Endodermal cell (in vitro differentiated cells): ENCODE measurements around the gene IL1RL2. TPM values are rescaled to one million over a fixed set of nuclear protein-coding genes. Genes with fewer than 3 reads are reported as not detected.

Experiments used
- DNase-seq: peaks from one replicate; pipeline ENCODE4 v3.0.0-alpha.2; 2017
- H3K27ac ChIP-seq: 2 replicates; pipeline ENCODE4 v1.5.1; 2013; ENCODE audit warnings: mild to moderate bottlenecking, low read depth, low read length, moderate library complexity
- H3K27me3 ChIP-seq: 2 replicates; pipeline ENCODE4 v1.6.1; 2013; ENCODE audit warnings: mild to moderate bottlenecking, low read length, moderate library complexity; ENCODE audit not compliant: insufficient read depth, control insufficient read depth, poor library complexity, severe bottlenecking
- H3K36me3 ChIP-seq: 2 replicates; pipeline ENCODE4 v1.7.0; 2013; ENCODE audit warnings: mild to moderate bottlenecking, low read length, moderate library complexity; ENCODE audit not compliant: control insufficient read depth, insufficient read depth
- H3K4me1 ChIP-seq: one replicate; pipeline ENCODE4 v1.7.0; 2013; ENCODE audit warnings: low read length; ENCODE audit not compliant: control insufficient read depth, insufficient read depth
- H3K4me3 ChIP-seq: 2 replicates; pipeline ENCODE4 v1.5.1; 2013; ENCODE audit warnings: mild to moderate bottlenecking, low read length, moderate library complexity
- H3K9ac ChIP-seq: 2 replicates; pipeline ENCODE4 v1.6.1; 2013; ENCODE audit warnings: mild to moderate bottlenecking, low read length, moderate library complexity; ENCODE audit not compliant: poor library complexity, severe bottlenecking; ENCODE audit errors: extremely low read depth
- H3K9me3 ChIP-seq: 2 replicates; pipeline ENCODE4 v1.6.1; 2013; ENCODE audit warnings: mild to moderate bottlenecking, low read length, moderate library complexity; ENCODE audit not compliant: control insufficient read depth
- H3K27ac Mint-ChIP-seq: 2 replicates; pipeline ENCODE4 v1.8.0; 2020; ENCODE audit warnings: mixed read lengths
- H3K27me3 Mint-ChIP-seq: 2 replicates; pipeline ENCODE4 v1.8.0; 2021; ENCODE audit warnings: mild to moderate bottlenecking, mixed read lengths; ENCODE audit not compliant: insufficient read depth
- H3K36me3 Mint-ChIP-seq: 2 replicates; pipeline ENCODE4 v1.8.0; 2020; ENCODE audit warnings: low read depth, mixed read lengths
- H3K4me1 Mint-ChIP-seq: 2 replicates; pipeline ENCODE4 v1.8.0; 2020; ENCODE audit warnings: mixed read lengths
- H3K4me3 Mint-ChIP-seq: 2 replicates; pipeline ENCODE4 v1.8.0; 2020; ENCODE audit warnings: mild to moderate bottlenecking, moderate library complexity, mixed read lengths
- H3K9me3 Mint-ChIP-seq: 2 replicates; pipeline ENCODE4 v1.8.0; 2020; ENCODE audit warnings: mild to moderate bottlenecking, mixed read lengths
- CTCF ChIP-seq: fragments of 200-600 bp; sonication (generic); conservative IDR thresholded peaks from 2 replicates; pipeline ENCODE4 v1.5.0; 2021; ENCODE audit warnings: antibody characterized with exemption, mild to moderate bottlenecking
- WGBS, 2 experiments: methylation state at CpG; one replicate each; pipeline versions ENCODE4 v1.1.5 to v1.1.7; 2013; ENCODE audit warnings: missing lambda C conversion rate in 2 of 2, mixed read lengths in 1 of 2; ENCODE audit not compliant: insufficient coverage in 1 of 2, insufficient read length in 1 of 2; 5-methylcytosine and 5-hydroxymethylcytosine counted together
- total RNA-seq, 2 donors: library from RNA; stranded (reverse); fragmentation: NEBNext Ultra II Directional in 1 of 2; extraction: Animal tissue kit (Norgen Biotek cat#: 25700) in 1 of 2; gene quantifications; 2 replicates in 1 of 2; 3 replicates in 1 of 2; pipeline ENCODE4 v1.2.1, GENCODE V29; 2021

The IL1RL2 gene
- total RNA-seq, 2 donors from 2014 or later: 0.38 to 0.44 TPM

GRCh38 chr2:102236132-102236531 is 49.3 kb downstream of the IL1RL2 start:
- H3K9me3 Mint-ChIP-seq: peaks cover 6% of the 10 kb centered on the region
- H3K27me3 Mint-ChIP-seq: no peaks in the 10 kb centered on the region
- H3K9ac ChIP-seq: no peak overlapping the region
- H3K4me3 ChIP-seq: no peak overlapping the region
- no peak overlapping the region for H3K27ac ChIP-seq
- no peak overlapping the region for H3K4me3 Mint-ChIP-seq
- peaks cover 10% of the 10 kb centered on the region for H3K4me1 Mint-ChIP-seq
- no peaks in the 10 kb centered on the region for H3K27me3 ChIP-seq
- H3K27ac Mint-ChIP-seq: no peak overlapping the region
- no peaks in the 10 kb centered on the region for H3K4me1 ChIP-seq
- 71 to 90% methylated on average over 2 to 5 of the region's 5 CpGs for WGBS, 2 experiments
- no peak for DNase-seq
- peaks cover 18% of the 10 kb centered on the region for H3K9me3 ChIP-seq
- H3K36me3 Mint-ChIP-seq: peaks cover 3% of the 10 kb centered on the region
- H3K36me3 ChIP-seq: no peaks in the 10 kb centered on the region
- no peak for TF ChIP-seq CTCF

- Mint-ChIP-seq H3K4me1 (peaks cover 10% of the 10 kb centered on the region), H3K9me3 (peaks cover 6% of the 10 kb centered on the region), H3K27ac (no peak overlapping the region), H3K36me3 (peaks cover 3% of the 10 kb centered on the region), H3K4me3 (no peak overlapping the region), H3K27me3 (no peaks in the 10 kb centered on the region)
- WGBS, 2 experiments: 87 to 97% methylated on average over 7 to 11 of the region's 11 CpGs
- Histone ChIP-seq H3K9ac (no peak overlapping the region), H3K27me3 (no peaks in the 10 kb centered on the region), H3K9me3 (peaks cover 28% of the 10 kb centered on the region), H3K4me3 (no peak overlapping the region), H3K4me1 (no peaks in the 10 kb centered on the region), H3K27ac (no peak overlapping the region), H3K36me3 (no peaks in the 10 kb centered on the region)
- no peak for DNase-seq
- TF ChIP-seq CTCF: no peak
Measured at GRCh38 chr2:102237176-102237575, 50.4 kb downstream of the IL1RL2 start.

- H3K4me3 Mint-ChIP-seq: no peak overlapping the region
- WGBS, 2 experiments: 76 to 91% methylated on average over 3 to 10 of the region's 10 CpGs
- no peaks in the 10 kb centered on the region for H3K27me3 Mint-ChIP-seq
- TF ChIP-seq CTCF: no peak
- H3K27ac Mint-ChIP-seq: no peak overlapping the region
- Histone ChIP-seq H3K27me3 (no peaks in the 10 kb centered on the region), H3K4me3 (no peak overlapping the region), H3K36me3 (no peaks in the 10 kb centered on the region), H3K4me1 (no peaks in the 10 kb centered on the region), H3K27ac (no peak overlapping the region), H3K9me3 (peaks cover 38% of the 10 kb centered on the region), H3K9ac (no peak overlapping the region)
- H3K4me1 Mint-ChIP-seq: peaks cover 10% of the 10 kb centered on the region
- H3K9me3 Mint-ChIP-seq: peaks cover 13% of the 10 kb centered on the region
- no peak for DNase-seq
- H3K36me3 Mint-ChIP-seq: peaks cover 3% of the 10 kb centered on the region
Measured at GRCh38 chr2:102238039-102238756, 51.4 kb downstream of the IL1RL2 start.
